ENCODE measurements around the gene CAMK2B. TPM values are rescaled to one million over a fixed set of nuclear protein-coding genes. Genes with fewer than 3 reads are reported as not detected.

Gene CAMK2B
- total RNA-seq, 4 donors from 2014 or later = 0.89 to 5.1 (median 1.2) TPM

GRCh38 chr7:44279731-44280505, 45.5 kb downstream of the CAMK2B start:
- no peaks in the 10 kb centered on the region for H3K9me3 ChIP-seq
- H3K27me3 ChIP-seq = peaks cover 11% of the 10 kb centered on the region
- H3K4me3 ChIP-seq = no peak overlapping the region
- TF ChIP-seq POLR2AphosphoS5 (IDR thresholded peaks at IDR 0.05) = no peak
- TF ChIP-seq EP300 (IDR thresholded peaks at IDR 0.05) = no peak
- no peak for TF ChIP-seq POLR2A (IDR thresholded peaks at IDR 0.05)
- no peak for TF ChIP-seq CTCF (IDR thresholded peaks at IDR 0.05)
- DNase-seq (ENCODE audit: low spot score in 2 of 2) = peak; percentile 35 to 53
- no peak overlapping the region for H3K27ac ChIP-seq
- H3K36me3 ChIP-seq = no peaks in the 10 kb centered on the region
- peaks cover 4% of the 10 kb centered on the region for H3K4me1 ChIP-seq
- 84% methylated on average over 10 of the region's 15 CpGs for WGBS

GRCh38 chr7:44279286-44279685, 46.1 kb downstream of the CAMK2B start:
- no peaks in the 10 kb centered on the region for H3K9me3 ChIP-seq
- no peak overlapping the region for H3K4me3 ChIP-seq
- DNase-seq (ENCODE audit: low spot score in 2 of 2) = peak; percentile 47 to 71
- H3K4me1 ChIP-seq = peaks cover 4% of the 10 kb centered on the region
- no peaks in the 10 kb centered on the region for H3K36me3 ChIP-seq
- H3K27ac ChIP-seq = no peak overlapping the region
- TF ChIP-seq CTCF (IDR thresholded peaks at IDR 0.05) (no peak), EP300 (IDR thresholded peaks at IDR 0.05) (no peak), POLR2AphosphoS5 (IDR thresholded peaks at IDR 0.05) (no peak), POLR2A (IDR thresholded peaks at IDR 0.05) (no peak)
- WGBS = 73% methylated on average over 6 of the region's 6 CpGs
- H3K27me3 ChIP-seq = peaks cover 11% of the 10 kb centered on the region

GRCh38 chr7:44278451-44279161, 46.8 kb downstream of the CAMK2B start:
- Histone ChIP-seq H3K27me3 (peaks cover 11% of the 10 kb centered on the region), H3K27ac (no peak overlapping the region), H3K4me1 (peaks cover 4% of the 10 kb centered on the region), H3K4me3 (no peak overlapping the region), H3K36me3 (no peaks in the 10 kb centered on the region), H3K9me3 (no peaks in the 10 kb centered on the region)
- TF ChIP-seq POLR2AphosphoS5 (IDR thresholded peaks at IDR 0.05) (no peak), POLR2A (IDR thresholded peaks at IDR 0.05) (no peak), CTCF (IDR thresholded peaks at IDR 0.05) (no peak), EP300 (IDR thresholded peaks at IDR 0.05) (no peak)
- WGBS = 84% methylated on average over 8 of the region's 9 CpGs
- DNase-seq (ENCODE audit: low spot score in 2 of 2) = peak; percentile 42 to 68

GRCh38 chr7:44277851-44278250, 47.5 kb downstream of the CAMK2B start:
- Histone ChIP-seq H3K27ac (no peak overlapping the region), H3K27me3 (peaks cover 11% of the 10 kb centered on the region), H3K4me3 (no peak overlapping the region), H3K4me1 (peaks cover 4% of the 10 kb centered on the region), H3K36me3 (no peaks in the 10 kb centered on the region), H3K9me3 (no peaks in the 10 kb centered on the region)
- peak; percentile 49 to 75 for DNase-seq (ENCODE audit: low spot score in 2 of 2)
- 78% methylated on average over 8 of the region's 8 CpGs for WGBS
- TF ChIP-seq POLR2AphosphoS5 (IDR thresholded peaks at IDR 0.05) (no peak), CTCF (IDR thresholded peaks at IDR 0.05) (no peak), EP300 (IDR thresholded peaks at IDR 0.05) (no peak), POLR2A (IDR thresholded peaks at IDR 0.05) (no peak)

- Histone ChIP-seq H3K27ac (no peak overlapping the region), H3K4me1 (peaks cover 4% of the 10 kb centered on the region), H3K4me3 (no peak overlapping the region), H3K9me3 (no peaks in the 10 kb centered on the region), H3K27me3 (peaks cover 11% of the 10 kb centered on the region), H3K36me3 (no peaks in the 10 kb centered on the region)
- WGBS = 93% methylated on average over 11 of the region's 11 CpGs
- no peak for TF ChIP-seq POLR2A (IDR thresholded peaks at IDR 0.05)
- no peak for TF ChIP-seq EP300 (IDR thresholded peaks at IDR 0.05)
- DNase-seq (ENCODE audit: low spot score in 2 of 2) = peak; percentile 46 to 66
Observed at GRCh38 chr7:44277391-44277790, 48.0 kb downstream of the CAMK2B start.

Data from suprapubic skin (tissue), 4 donors.